Measurements from ENCODE around the gene KIF4A. TPM values are rescaled to one million over a fixed set of nuclear protein-coding genes. Genes with fewer than 3 reads are reported as not detected.

The KIF4A gene
- total RNA-seq, 1 experiment from 2014 or later, result 36.2 TPM

DNA sequence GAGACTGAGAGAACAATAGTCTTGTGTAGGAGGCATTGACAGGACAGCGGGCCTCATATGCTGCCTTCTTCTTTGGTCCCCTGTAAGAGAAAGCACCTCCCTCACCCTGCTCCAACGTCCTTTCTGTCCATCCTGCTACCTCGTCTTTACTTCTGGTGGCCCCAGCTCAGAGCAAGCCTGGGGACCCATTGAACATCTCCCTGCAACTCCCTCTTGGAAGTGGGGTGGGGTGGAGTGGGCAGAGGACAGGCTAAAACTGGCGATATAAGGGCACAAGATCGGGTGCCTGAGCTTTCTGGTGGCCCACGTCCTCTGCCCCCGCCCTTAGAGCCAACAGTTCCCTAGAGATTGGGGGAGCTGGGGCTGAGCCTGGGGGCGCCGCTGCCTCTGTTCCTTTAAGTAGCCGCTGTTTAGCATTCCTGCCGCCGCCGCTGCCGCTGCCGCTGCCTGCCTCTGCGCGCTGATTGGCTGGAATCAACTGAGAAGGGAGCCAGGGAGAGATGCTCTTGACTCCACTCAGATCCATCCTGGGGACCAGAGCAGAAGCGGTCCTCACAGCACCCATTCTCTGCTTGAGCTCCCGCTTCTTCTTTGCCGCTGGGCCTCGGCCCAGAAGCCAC is 154.5 kb downstream of the KIF4A start, which contains the start of gene DLG3:
TSS of gene DLG3 (plus strand) at position 510 of the 620 bp plus-strand sequence. CDS start 367 bp downstream, outside the sequence.
- peak; percentile 65 for DNase-seq (ENCODE audit: low spot score)
- Mint-ChIP-seq H3K4me3 (peak within 1 kb of the TSS; percentile 31), H3K4me1 (no peaks in the 10 kb centered on the region; the same call in 1 of the 2 replicates), H3K36me3 (no peaks in the 10 kb centered on the region), H3K27me3 (ENCODE audit: low read depth) (peaks cover 42% of the 10 kb centered on the region), H3K27ac (no peak within 1 kb of the TSS), H3K9me3 (no peaks in the 10 kb centered on the region)
- CTCF ChIA-PET, result interaction anchor here (1.0 to 1.7 kb wide), 2 partner anchors 10 to 21 kb away, joined by 6 read pairs; partner anchors contain the start of gene GDPD2
- peak; percentile 93 for ATAC-seq
- POLR2A ChIA-PET, result interaction anchor here (1.0 kb wide), 1 partner anchor 10 kb away, joined by 4 read pairs; no protein-coding TSS in a partner anchor
- TF ChIP-seq, protein P1, sequence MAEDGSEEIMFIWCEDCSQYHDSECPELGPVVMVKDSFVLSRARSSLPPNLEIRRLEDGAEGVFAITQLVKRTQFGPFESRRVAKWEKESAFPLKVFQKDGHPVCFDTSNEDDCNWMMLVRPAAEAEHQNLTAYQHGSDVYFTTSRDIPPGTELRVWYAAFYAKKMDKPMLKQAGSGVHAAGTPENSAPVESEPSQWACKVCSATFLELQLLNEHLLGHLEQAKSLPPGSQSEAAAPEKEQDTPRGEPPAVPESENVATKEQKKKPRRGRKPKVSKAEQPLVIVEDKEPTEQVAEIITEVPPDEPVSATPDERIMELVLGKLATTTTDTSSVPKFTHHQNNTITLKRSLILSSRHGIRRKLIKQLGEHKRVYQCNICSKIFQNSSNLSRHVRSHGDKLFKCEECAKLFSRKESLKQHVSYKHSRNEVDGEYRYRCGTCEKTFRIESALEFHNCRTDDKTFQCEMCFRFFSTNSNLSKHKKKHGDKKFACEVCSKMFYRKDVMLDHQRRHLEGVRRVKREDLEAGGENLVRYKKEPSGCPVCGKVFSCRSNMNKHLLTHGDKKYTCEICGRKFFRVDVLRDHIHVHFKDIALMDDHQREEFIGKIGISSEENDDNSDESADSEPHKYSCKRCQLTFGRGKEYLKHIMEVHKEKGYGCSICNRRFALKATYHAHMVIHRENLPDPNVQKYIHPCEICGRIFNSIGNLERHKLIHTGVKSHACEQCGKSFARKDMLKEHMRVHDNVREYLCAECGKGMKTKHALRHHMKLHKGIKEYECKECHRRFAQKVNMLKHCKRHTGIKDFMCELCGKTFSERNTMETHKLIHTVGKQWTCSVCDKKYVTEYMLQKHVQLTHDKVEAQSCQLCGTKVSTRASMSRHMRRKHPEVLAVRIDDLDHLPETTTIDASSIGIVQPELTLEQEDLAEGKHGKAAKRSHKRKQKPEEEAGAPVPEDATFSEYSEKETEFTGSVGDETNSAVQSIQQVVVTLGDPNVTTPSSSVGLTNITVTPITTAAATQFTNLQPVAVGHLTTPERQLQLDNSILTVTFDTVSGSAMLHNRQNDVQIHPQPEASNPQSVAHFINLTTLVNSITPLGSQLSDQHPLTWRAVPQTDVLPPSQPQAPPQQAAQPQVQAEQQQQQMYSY (CRISPR knock-in tag; IDR thresholded peaks at IDR 0.05), result no peak
- TF ChIP-seq NFYB (CRISPR knock-in tag; conservative IDR thresholded peaks at IDR 0.05; ENCODE audit: low read depth) (peak; percentile 81), NR2C2 (CRISPR knock-in tag; IDR thresholded peaks at IDR 0.05) (no peak)

DNA sequence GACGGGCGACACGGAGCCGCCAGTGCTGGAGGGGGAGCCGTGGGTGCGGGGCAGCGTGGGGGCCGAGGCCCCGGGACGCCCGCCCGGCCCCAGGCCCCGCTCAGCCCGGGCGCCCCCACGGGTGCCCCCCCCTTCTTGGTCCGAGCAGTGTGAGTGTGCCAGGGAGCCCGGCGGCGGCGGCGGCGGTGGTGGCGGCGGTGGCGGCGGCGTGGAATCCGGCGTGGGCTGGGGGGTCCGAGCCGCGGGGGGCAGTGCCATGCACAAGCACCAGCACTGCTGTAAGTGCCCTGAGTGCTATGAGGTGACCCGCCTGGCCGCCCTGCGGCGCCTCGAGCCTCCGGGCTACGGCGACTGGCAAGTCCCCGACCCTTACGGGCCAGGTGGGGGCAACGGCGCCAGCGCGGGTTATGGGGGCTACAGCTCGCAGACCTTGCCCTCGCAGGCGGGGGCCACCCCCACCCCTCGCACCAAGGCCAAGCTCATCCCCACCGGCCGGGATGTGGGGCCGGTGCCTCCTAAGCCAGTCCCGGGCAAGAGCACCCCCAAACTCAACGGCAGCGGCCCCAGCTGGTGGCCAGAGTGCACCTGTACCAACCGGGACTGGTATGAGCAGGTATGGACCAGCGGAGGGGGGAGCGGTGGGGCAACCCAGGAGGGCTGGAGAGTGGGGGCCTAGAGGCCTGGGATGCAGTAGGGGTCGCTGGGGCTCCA is 155.2 kb downstream of the KIF4A start:
- ChIA-PET CTCF (interaction anchor here (1.0 to 1.7 kb wide), 3 partner anchors 9 to 22 kb away, joined by 5 to 6 read pairs (median 6); partner anchors contain the start of gene GDPD2), POLR2A (no interaction called here)
- Mint-ChIP-seq H3K27me3 (ENCODE audit: low read depth) (peaks cover 42% of the 10 kb centered on the region), H3K4me3 (peak overlapping the region; percentile 31), H3K4me1 (no peaks in the 10 kb centered on the region; the same call in 1 of the 2 replicates), H3K36me3 (no peaks in the 10 kb centered on the region), H3K27ac (no peak overlapping the region), H3K9me3 (no peaks in the 10 kb centered on the region)
- no peak for DNase-seq (ENCODE audit: low spot score)
- TF ChIP-seq NFE2L1 (CRISPR knock-in tag; IDR thresholded peaks at IDR 0.05) (no peak), ETV6 (CRISPR knock-in tag; IDR thresholded peaks at IDR 0.05) (no peak), ARID4B (CRISPR knock-in tag; IDR thresholded peaks at IDR 0.05; ENCODE audit: borderline replicate concordance) (no peak), GRHL2 (CRISPR knock-in tag; IDR thresholded peaks at IDR 0.05; ENCODE audit: insufficient replicate concordance, severe bottlenecking) (no peak), MYBL2 (CRISPR knock-in tag; IDR thresholded peaks at IDR 0.05) (no peak)
- TF ChIP-seq, protein P2, sequence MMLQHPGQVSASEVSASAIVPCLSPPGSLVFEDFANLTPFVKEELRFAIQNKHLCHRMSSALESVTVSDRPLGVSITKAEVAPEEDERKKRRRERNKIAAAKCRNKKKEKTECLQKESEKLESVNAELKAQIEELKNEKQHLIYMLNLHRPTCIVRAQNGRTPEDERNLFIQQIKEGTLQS (CRISPR knock-in tag; conservative IDR thresholded peaks at IDR 0.05), result no peak
- ATAC-seq, result 0 out of 2 replicates have a peak, but pooled peaks have one; percentile 10

DNA sequence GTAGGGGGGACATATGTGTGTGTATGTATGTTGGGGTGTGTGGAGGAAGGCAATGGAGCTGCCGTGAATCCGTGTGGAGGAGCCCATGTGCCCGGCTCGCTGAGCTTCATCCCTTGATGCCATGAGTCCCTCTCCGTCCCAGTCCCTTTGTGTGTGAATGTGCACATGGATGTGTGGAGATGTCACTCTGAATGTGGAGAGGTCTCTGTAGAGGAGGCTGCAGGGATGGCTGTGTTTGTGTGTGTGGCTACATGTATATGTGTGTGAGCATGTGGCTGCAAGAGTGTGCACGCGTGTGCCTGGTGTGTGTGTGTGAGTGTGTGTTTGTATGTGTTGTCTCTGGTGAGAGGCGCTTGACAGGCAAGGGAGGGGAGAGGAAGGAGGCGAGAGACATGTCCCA is 156.0 kb downstream of the KIF4A start:
- Mint-ChIP-seq H3K27ac (no peak overlapping the region), H3K4me3 (peak overlapping the region; percentile 31), H3K9me3 (no peaks in the 10 kb centered on the region), H3K27me3 (ENCODE audit: low read depth) (peaks cover 42% of the 10 kb centered on the region), H3K36me3 (no peaks in the 10 kb centered on the region), H3K4me1 (no peaks in the 10 kb centered on the region; the same call in 1 of the 2 replicates)
- ChIA-PET POLR2A (no interaction called here), CTCF (interaction anchor here (1.3 kb wide), 1 partner anchor 10 kb away, joined by 5 read pairs; no protein-coding TSS in a partner anchor)
- no peak for DNase-seq (ENCODE audit: low spot score)
- ATAC-seq, result no peak
- TF ChIP-seq ZNF512 (CRISPR knock-in tag; IDR thresholded peaks at IDR 0.05; ENCODE audit: borderline replicate concordance) (no peak), NFATC4 (CRISPR knock-in tag; IDR thresholded peaks at IDR 0.05) (no peak), SMAD3 (CRISPR knock-in tag; IDR thresholded peaks at IDR 0.05; ENCODE audit: borderline replicate concordance) (no peak), ZNF263 (CRISPR knock-in tag; IDR thresholded peaks at IDR 0.05; ENCODE audit: low read depth) (no peak), ARID4B (CRISPR knock-in tag; IDR thresholded peaks at IDR 0.05; ENCODE audit: borderline replicate concordance) (no peak), GRHL2 (CRISPR knock-in tag; IDR thresholded peaks at IDR 0.05; ENCODE audit: insufficient replicate concordance, severe bottlenecking) (no peak), NR1H2 (CRISPR knock-in tag; IDR thresholded peaks at IDR 0.05) (no peak)
